ENCODE results near the gene NFIX.

Gene NFIX

DNA sequence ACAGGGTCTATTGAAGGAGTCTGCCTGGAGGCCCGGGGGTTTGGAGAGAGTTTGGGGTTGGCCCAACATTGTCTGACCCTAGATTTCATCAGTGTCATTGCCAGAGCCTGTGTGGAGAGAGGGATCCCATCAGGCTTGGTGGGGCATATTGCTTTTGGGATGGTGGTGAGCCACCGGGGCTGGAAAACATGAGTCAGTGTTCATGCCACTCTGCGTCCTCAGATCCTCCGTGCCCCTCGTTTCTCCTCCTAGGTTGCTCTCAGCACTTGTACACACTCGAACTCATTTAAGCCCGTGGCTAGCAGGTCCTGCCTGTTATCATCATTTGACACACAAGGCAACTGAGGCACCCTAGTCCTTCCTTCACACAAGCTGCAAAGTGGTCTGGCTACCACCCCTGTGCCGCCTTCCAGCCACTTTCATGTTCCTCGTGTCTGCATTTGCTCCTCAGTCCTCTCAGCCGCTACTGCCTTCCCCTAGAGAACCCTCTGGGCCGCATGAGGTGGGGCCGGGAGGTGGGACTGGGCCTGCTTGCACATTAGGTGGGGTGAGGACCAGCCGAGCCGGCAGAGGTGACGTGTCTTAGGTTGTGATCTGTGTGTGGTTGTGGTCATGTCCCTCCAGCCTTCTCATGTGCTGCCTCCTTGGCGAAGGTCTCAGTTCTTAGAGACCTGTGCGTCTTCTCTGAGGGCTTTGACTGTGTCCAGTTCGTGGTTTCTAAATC is 126.4 kb downstream of the NFIX start:
- peak overlapping the region; percentile 34 for H3K27ac ChIP-seq (ENCODE audit: low read depth, low read length)
- no peaks in the 10 kb centered on the region for H3K9me3 ChIP-seq (ENCODE audit: control insufficient read depth, insufficient read depth, low read length)
- peaks cover 40% of the 10 kb centered on the region; the same call in 1 of the 2 replicates for H3K36me3 ChIP-seq (ENCODE audit: control insufficient read depth, insufficient read depth, low read length)
- 0 out of 2 replicates have a peak overlapping the region, but pooled peaks have one; percentile 14 for H3K4me3 ChIP-seq (ENCODE audit: low read depth, low read length)
- no peak overlapping the region; the same call in 1 of the 2 replicates for H3K9ac ChIP-seq (ENCODE audit: low read depth, low read length)
- H3K27me3 ChIP-seq (ENCODE audit: control insufficient read depth, insufficient read depth, low read length): no peaks in the 10 kb centered on the region
- H3K4me1 ChIP-seq (ENCODE audit: control insufficient read depth, insufficient read depth, low read length): peaks cover 30% of the 10 kb centered on the region

DNA sequence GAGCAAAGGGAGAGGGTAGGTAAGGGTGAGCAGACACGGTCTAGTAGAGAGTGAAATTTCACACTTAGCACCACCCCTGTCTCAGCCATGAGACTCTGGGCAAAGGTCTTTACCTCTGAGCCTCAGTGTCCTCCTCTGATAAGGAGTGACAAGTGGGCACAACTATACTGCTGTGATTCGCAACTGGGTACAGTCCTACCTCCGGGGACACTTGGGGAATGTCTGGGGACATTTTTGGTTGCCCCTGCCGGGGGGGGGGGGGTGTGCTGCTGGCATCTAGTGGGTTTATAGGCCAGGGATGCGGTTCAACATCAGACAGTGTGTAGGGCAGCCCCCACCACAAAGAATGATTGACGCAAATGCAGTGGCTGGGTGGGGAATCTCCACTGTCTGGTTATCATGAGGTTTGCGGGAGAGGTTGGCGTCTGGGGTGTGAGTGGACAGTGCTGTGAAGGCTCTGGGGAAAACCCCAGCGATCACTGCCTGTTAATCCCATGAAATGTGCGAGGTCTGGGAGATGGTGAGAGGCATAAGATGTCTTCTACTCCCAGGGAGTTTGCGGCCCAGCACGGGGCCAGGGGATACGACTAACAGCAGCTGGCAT is 127.1 kb downstream of the NFIX start:
- H3K4me3 ChIP-seq (ENCODE audit: low read depth, low read length): no peak overlapping the region
- no peaks in the 10 kb centered on the region for H3K9me3 ChIP-seq (ENCODE audit: control insufficient read depth, insufficient read depth, low read length)
- no peaks in the 10 kb centered on the region for H3K27me3 ChIP-seq (ENCODE audit: control insufficient read depth, insufficient read depth, low read length)
- H3K36me3 ChIP-seq (ENCODE audit: control insufficient read depth, insufficient read depth, low read length): peaks cover 40% of the 10 kb centered on the region; the same call in 1 of the 2 replicates
- H3K9ac ChIP-seq (ENCODE audit: low read depth, low read length): no peak overlapping the region
- H3K27ac ChIP-seq (ENCODE audit: low read depth, low read length): no peak overlapping the region
- peaks cover 30% of the 10 kb centered on the region for H3K4me1 ChIP-seq (ENCODE audit: control insufficient read depth, insufficient read depth, low read length)

DNA sequence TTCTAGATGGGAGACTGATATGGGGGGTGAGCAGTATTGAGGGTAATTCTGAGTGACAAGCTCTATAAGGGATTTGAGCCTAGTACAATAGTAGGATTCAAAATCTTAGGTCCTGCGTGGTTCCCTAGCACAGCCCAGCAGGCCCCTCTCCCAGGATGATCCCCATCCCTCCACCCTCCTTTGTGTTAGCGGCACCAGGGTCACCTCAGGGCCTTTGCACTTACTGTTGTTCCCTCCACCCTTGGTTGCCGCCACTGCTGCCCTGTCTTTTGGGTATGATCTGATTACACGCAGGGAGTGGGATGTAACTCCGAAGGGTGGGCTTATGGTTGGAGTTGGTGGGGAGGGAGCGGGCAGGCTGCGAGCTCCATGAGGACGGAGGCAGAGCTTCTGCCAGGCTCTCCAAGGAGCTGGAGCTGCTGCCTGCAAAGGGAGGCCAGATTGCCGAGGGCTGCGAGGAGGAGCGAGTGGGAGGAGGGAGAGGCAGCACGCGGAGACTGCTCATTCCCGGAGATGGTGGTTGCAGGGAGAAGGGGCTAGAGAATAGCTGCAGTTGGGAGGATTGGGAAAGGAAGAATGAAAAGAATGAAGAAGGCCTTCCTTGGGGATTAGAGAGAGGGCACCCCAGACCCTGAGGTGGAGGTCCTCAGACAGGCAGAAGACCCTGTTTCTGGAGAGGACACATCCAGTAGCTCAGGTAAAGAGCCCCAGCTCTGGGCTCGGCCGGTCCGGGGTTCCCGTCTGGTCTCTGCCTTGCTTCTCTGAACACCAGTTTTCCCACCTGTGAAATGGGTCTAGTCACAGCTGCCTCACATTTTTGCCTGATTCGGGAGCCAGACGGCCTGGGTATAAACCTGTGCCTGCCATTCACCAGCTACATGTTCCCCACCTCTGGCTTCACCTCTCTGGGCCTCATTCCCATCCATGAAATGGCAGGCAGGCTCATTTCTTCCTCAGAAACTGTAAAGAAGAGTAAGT is 128.0 kb downstream of the NFIX start:
- Histone ChIP-seq H3K9me3 (ENCODE audit: control insufficient read depth, insufficient read depth, low read length) (no peaks in the 10 kb centered on the region), H3K36me3 (ENCODE audit: control insufficient read depth, insufficient read depth, low read length) (peaks cover 40% of the 10 kb centered on the region; the same call in 1 of the 2 replicates), H3K27ac (ENCODE audit: low read depth, low read length) (no peak overlapping the region), H3K4me1 (ENCODE audit: control insufficient read depth, insufficient read depth, low read length) (peaks cover 30% of the 10 kb centered on the region), H3K4me3 (ENCODE audit: low read depth, low read length) (no peak overlapping the region), H3K9ac (ENCODE audit: low read depth, low read length) (no peak overlapping the region), H3K27me3 (ENCODE audit: control insufficient read depth, insufficient read depth, low read length) (no peaks in the 10 kb centered on the region)

DNA sequence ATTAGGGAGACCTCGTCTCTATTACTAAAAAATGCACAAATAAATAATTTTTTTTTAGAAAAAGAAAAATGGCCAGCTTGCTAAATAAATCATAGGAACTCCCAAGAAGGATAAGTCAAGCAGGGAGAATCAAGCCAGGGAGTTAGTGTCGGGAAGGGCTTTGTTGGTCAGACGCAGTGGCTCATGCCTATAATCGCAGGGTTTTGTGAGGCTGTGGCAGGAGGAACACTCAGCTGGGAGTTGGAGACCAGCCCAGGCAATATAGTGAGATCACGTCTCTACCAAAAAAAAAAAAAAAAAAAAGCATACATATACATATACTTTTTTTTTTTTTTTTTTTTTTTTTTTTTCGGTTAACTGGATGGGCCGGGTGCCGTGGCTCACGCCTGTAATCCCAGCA is 131.8 kb downstream of the NFIX start:
- no peak overlapping the region for H3K9ac ChIP-seq (ENCODE audit: low read depth, low read length)
- H3K36me3 ChIP-seq (ENCODE audit: control insufficient read depth, insufficient read depth, low read length): peaks cover 41% of the 10 kb centered on the region
- H3K4me1 ChIP-seq (ENCODE audit: control insufficient read depth, insufficient read depth, low read length): peaks cover under 1% of the 10 kb centered on the region; the same call in 1 of the 2 replicates
- H3K4me3 ChIP-seq (ENCODE audit: low read depth, low read length): no peak overlapping the region
- no peak overlapping the region for H3K27ac ChIP-seq (ENCODE audit: low read depth, low read length)
- H3K27me3 ChIP-seq (ENCODE audit: control insufficient read depth, insufficient read depth, low read length): no peaks in the 10 kb centered on the region
- no peaks in the 10 kb centered on the region for H3K9me3 ChIP-seq (ENCODE audit: control insufficient read depth, insufficient read depth, low read length)

DNA sequence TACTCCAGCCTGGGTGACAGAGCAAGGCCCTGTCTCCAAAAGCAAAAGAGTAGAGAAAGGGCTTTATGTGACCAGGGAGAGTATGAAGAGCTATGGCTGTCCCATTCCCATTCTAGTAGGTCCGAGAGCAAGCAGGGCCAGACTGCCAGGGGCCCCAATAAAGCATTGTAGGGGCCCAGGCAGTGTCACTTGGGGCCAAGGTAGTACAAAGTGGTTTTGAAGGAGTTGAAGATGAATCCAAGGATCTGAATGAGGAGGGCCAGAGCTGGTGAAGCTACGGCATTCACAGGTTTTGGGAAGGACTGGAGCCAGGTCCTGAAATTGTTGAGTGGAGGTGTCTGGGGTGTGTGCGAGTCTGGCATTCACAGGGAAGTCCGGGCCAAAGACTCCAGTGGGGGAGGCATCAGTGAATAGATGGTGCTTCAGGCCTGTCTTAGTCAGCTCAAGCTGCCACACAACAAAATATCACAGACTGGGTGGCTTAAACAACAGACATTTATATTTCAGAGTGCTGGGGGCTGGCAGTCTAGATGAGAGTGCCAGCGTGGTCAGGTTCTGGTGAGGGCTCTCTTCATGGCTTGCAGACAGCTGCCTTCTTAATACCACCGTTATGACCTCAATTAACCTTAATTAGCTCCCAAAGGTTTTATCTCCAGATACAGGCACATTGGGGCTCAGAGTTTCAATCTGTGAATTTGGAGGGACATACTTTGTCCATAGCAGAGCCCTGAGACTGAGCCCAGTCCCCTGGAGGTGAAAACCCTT is 132.7 kb downstream of the NFIX start:
- Histone ChIP-seq H3K9ac (ENCODE audit: low read depth, low read length) (no peak overlapping the region), H3K27ac (ENCODE audit: low read depth, low read length) (no peak overlapping the region), H3K4me3 (ENCODE audit: low read depth, low read length) (no peak overlapping the region), H3K4me1 (ENCODE audit: control insufficient read depth, insufficient read depth, low read length) (no peaks in the 10 kb centered on the region), H3K27me3 (ENCODE audit: control insufficient read depth, insufficient read depth, low read length) (no peaks in the 10 kb centered on the region), H3K36me3 (ENCODE audit: control insufficient read depth, insufficient read depth, low read length) (peaks cover 43% of the 10 kb centered on the region), H3K9me3 (ENCODE audit: control insufficient read depth, insufficient read depth, low read length) (no peaks in the 10 kb centered on the region)

DNA sequence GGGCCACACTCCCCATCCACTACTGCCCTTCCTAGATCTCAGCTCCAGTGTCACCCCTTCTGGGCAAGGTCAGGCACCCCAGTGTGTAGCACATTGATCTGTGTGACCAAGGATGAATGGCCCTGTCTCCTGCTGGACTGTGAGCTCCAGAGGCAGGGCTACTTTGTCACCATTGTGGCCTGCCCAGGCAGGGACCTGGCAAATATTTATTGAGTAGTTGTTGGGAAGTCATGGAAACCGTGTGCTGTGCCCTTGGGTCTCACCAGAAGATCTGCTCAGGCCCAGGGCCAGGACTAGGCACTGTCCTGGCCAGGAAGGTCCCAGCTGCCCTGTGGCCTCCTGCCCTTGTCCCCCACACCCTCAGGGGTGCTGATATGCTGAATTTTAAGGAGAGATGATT is 133.3 kb downstream of the NFIX start:
- H3K4me3 ChIP-seq (ENCODE audit: low read depth, low read length): no peak overlapping the region
- no peaks in the 10 kb centered on the region for H3K27me3 ChIP-seq (ENCODE audit: control insufficient read depth, insufficient read depth, low read length)
- no peaks in the 10 kb centered on the region for H3K9me3 ChIP-seq (ENCODE audit: control insufficient read depth, insufficient read depth, low read length)
- no peaks in the 10 kb centered on the region for H3K4me1 ChIP-seq (ENCODE audit: control insufficient read depth, insufficient read depth, low read length)
- no peak overlapping the region for H3K27ac ChIP-seq (ENCODE audit: low read depth, low read length)
- H3K36me3 ChIP-seq (ENCODE audit: control insufficient read depth, insufficient read depth, low read length): peaks cover 40% of the 10 kb centered on the region
- no peak overlapping the region for H3K9ac ChIP-seq (ENCODE audit: low read depth, low read length)

DNA sequence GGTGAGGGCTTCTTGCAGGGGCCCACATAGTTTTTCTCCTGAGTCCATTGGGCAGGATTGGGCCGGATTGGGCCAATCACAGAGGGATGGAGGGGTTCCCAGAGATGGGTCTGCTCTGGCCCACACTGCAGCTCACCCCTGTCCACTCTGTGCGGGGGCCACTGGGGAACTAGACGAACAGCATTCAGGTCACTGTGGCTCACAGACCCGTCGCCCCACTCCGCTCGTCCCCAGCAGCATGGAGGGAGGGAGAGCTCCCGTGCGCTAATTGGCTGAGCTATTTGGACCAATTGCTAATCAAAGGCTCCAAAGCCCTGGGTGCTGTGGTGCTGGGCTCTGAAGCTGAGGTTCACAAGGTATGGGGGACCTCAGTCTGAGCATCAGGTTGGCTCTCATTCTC is 134.1 kb downstream of the NFIX start:
- Histone ChIP-seq H3K36me3 (ENCODE audit: control insufficient read depth, insufficient read depth, low read length) (peaks cover 42% of the 10 kb centered on the region), H3K9me3 (ENCODE audit: control insufficient read depth, insufficient read depth, low read length) (no peaks in the 10 kb centered on the region), H3K4me3 (ENCODE audit: low read depth, low read length) (no peak overlapping the region), H3K4me1 (ENCODE audit: control insufficient read depth, insufficient read depth, low read length) (no peaks in the 10 kb centered on the region), H3K27ac (ENCODE audit: low read depth, low read length) (no peak overlapping the region), H3K9ac (ENCODE audit: low read depth, low read length) (no peak overlapping the region), H3K27me3 (ENCODE audit: control insufficient read depth, insufficient read depth, low read length) (no peaks in the 10 kb centered on the region)

DNA sequence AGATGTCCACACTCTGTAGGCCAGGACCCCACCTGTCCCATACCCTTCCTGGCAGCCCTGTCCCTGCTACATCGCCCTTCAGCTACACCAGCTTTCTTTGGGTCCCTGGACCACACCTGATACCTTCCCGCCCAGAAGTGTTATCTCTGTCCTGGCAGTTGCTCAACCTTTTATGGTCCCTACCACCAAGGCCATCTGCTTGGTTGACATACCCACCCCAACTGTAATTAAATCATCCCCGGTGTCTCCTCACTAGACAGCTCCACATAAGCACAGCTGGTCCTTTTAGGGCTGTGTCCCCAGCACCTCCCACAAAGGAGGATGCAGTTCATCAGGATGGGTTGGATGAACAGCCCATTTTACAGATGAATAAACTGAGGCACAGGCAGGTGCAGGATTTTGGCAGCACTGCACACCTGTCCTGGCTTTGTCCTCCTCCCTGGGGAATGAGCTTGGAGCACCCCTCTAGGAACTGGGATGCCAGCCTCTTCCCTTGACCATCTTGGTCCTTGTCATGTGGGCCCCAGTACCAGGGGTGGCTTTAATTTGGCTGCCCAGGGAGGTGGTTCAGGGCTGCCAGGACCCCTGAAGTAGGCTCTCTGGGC is 135.7 kb downstream of the NFIX start:
- peaks cover 50% of the 10 kb centered on the region for H3K36me3 ChIP-seq (ENCODE audit: control insufficient read depth, insufficient read depth, low read length)
- no peak overlapping the region for H3K9ac ChIP-seq (ENCODE audit: low read depth, low read length)
- H3K4me3 ChIP-seq (ENCODE audit: low read depth, low read length): no peak overlapping the region
- no peak overlapping the region for H3K27ac ChIP-seq (ENCODE audit: low read depth, low read length)
- H3K9me3 ChIP-seq (ENCODE audit: control insufficient read depth, insufficient read depth, low read length): no peaks in the 10 kb centered on the region
- no peaks in the 10 kb centered on the region for H3K27me3 ChIP-seq (ENCODE audit: control insufficient read depth, insufficient read depth, low read length)
- H3K4me1 ChIP-seq (ENCODE audit: control insufficient read depth, insufficient read depth, low read length): no peaks in the 10 kb centered on the region

DNA sequence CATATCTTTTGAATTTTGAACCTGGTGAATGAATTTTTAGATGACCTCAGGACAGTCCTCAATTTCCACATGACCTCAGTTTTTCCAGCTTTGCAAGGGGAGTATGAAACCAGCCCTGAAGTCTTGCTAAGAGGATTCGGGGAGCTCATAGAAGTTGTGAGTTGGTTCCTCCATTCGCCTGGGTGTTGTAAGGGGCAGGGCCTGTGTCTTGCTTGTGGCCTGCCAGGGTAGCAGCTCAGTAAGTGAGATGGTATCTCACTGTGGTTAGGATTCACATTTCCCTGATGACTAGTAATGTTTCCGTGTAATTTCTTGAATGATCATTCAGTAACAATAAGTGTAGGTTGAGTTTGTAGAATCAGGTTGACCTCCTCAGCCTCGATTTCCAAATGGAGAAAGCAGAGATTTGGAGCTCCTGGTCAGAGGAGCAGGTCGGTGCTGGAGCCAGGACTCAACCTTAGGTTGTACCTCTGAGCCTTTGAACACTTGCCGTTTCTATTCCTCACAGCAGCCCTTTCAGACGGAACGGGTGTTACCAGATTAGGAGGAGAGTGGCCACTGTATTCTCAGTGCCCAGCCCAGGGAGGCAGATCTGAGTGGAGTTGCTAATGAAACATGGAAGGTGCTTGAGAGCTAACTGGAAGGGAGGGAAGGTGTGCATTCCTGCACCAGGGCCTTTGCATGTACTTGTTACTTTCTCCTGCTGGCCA is 137.4 kb downstream of the NFIX start:
- H3K4me3 ChIP-seq (ENCODE audit: low read depth, low read length): no peak overlapping the region
- no peaks in the 10 kb centered on the region for H3K4me1 ChIP-seq (ENCODE audit: control insufficient read depth, insufficient read depth, low read length)
- no peak overlapping the region for H3K9ac ChIP-seq (ENCODE audit: low read depth, low read length)
- no peaks in the 10 kb centered on the region for H3K27me3 ChIP-seq (ENCODE audit: control insufficient read depth, insufficient read depth, low read length)
- no peaks in the 10 kb centered on the region for H3K9me3 ChIP-seq (ENCODE audit: control insufficient read depth, insufficient read depth, low read length)
- H3K36me3 ChIP-seq (ENCODE audit: control insufficient read depth, insufficient read depth, low read length): peaks cover 61% of the 10 kb centered on the region
- no peak overlapping the region for H3K27ac ChIP-seq (ENCODE audit: low read depth, low read length)
